Epithelial cell of proximal tubule (primary cell): ENCODE results near the gene ATG16L2. TPM values are rescaled to one million over a fixed set of nuclear protein-coding genes. Genes with fewer than 3 reads are reported as not detected.
A peak's percentile ranks its signal among the peaks of the same experiment; 100 is the strongest.

Source experiments
- DNase-seq: peaks from one replicate; pipeline ENCODE4 v3.0.0-alpha.2; 2011; ENCODE audit warnings: low read depth
- H3K4me3 ChIP-seq: 2 replicates; pipeline ENCODE4 v1.5.1; 2011; ENCODE audit warnings: low read depth, mild to moderate bottlenecking, low read length
- total RNA-seq: library from RNA; depleted of rRNA; stranded (reverse); fragments of >200 nt; gene quantifications from 2 replicates; pipeline ENCODE4 v1.2.3, GENCODE V29; 2015
- TF ChIP-seq, protein P1 (sequence below): conservative IDR thresholded peaks from 2 replicates; pipeline ENCODE4 v1.5.1; 2012; ENCODE audit warnings: low read depth, mild to moderate bottlenecking, low read length

The ATG16L2 gene
- total RNA-seq, 1 donor from 2014 or later: 40.1 TPM

DNA sequence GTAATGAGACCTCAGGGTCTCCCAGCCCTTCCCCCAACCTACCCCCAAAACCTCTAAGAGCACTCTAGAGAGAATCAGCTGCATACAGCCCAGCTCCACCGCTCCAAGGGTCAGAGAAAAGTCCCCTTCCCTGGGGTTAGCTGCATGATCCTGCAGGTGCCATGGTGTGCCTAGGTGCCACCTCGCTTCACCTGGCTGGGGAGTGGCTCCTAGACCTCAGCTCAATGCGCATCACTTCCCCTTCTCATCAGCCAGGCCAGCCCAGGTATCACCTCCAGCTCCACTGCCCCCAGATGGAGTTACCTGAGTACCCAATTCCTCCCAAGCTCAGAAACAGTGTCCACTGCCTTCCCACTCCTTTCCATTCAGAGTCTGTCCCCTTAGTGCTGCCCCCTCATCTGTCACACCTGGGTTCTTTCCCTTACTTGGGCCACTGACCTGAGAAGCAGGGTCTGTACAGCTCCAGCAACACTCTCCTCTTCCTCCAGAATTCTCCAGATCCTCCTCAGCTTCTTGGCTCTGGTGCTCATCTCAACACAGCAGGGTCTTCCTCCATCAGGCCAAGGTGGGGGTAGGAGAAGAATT, 21.7 kb upstream of the ATG16L2 start:
- TF ChIP-seq, protein P1, sequence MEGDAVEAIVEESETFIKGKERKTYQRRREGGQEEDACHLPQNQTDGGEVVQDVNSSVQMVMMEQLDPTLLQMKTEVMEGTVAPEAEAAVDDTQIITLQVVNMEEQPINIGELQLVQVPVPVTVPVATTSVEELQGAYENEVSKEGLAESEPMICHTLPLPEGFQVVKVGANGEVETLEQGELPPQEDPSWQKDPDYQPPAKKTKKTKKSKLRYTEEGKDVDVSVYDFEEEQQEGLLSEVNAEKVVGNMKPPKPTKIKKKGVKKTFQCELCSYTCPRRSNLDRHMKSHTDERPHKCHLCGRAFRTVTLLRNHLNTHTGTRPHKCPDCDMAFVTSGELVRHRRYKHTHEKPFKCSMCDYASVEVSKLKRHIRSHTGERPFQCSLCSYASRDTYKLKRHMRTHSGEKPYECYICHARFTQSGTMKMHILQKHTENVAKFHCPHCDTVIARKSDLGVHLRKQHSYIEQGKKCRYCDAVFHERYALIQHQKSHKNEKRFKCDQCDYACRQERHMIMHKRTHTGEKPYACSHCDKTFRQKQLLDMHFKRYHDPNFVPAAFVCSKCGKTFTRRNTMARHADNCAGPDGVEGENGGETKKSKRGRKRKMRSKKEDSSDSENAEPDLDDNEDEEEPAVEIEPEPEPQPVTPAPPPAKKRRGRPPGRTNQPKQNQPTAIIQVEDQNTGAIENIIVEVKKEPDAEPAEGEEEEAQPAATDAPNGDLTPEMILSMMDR: no peak
- no peak overlapping the region for H3K4me3 ChIP-seq
- no peak for DNase-seq

DNA sequence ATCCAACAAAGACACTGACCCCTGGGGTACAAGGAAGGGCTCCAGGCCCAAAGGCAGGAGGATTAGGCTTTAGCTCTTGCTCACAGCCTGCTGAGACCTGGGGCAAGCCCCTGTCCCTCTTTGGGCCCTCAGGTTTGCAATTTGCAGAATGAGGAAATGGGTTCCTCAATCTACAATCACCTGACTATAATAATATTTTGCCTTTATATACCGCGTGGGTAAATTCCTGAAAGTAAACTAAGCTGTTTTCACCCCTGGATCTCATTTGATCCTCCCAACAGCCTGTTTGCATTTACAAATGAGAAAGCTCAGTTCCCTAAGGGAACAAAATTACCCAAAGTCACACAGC, 21.2 kb upstream of the ATG16L2 start:
- TF ChIP-seq, protein P1: no peak
- peak overlapping the region; percentile 87 for H3K4me3 ChIP-seq
- DNase-seq: no peak

DNA sequence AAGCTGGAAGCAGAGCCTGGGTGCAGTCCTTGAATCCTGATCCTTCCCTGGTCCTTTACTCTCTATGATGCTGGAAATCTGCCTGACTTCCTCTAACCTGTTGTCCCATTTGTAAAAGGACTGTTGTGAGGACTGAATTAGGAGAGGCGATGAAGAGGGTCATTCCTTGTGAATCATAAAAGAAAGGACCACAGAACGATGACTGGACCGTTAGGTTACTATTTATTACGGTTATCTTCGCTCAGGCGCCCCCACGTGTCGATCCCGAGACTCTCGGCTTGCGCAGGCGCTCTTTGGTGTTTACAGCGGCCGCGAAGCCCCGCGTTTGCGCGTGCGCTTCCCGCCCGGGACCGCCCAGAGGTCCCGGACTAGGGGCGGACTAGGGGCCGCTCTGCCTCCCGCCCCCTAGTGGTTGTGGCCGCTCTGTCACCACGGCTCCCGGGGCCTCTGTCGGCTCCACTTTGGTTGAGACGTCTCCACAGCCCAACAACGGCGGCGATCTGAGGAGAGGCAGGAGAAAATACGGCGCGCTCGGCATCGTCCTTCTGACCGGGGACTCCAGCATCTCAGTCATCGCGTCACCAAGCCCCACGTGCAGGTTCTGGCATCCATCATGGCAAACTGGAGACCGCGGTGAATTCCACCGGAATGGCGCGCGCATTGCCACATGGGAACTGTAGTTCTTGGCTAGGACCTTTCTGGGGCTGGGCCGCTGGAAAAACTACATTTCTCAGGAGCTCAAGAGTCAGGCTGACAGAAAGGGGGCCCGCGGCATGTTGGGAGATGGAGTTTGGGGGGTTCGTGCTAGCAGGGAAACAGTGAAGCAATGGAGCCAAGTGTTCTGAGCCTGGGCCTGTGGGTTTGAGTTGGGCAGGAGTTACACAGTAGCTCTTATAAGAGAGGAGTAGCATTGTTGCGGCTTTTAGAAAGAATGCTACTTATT, 20.5 kb upstream of the ATG16L2 start, which contains the start of gene STARD10:
Gene STARD10 (minus strand): TSS at position 623 of the 943 bp plus-strand sequence. CDS start 12,866 bp downstream, outside the sequence.
- DNase-seq: no peak
- peak within 1 kb of the TSS; percentile 87 for H3K4me3 ChIP-seq
- TF ChIP-seq, protein P1: peak; percentile 94

DNA sequence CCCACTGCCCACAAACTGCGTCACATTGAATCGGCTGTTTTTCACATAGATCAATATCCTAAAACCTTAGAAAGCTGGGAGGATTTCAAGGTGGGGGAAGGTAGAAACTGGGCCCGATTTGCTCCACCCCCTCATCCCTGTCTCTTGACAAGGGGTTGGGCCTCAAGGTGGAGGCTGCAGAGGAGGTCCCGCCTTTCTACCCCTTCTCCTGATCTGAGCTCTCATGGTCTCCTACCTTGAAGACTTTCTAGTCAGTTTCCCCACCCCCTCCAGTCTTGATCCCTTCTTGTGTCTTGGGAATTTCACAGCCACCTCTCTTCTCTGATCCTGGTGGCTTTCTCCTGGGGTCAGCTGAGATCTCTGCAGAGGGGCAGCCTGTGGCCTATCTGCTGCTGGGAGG, 15.8 kb upstream of the ATG16L2 start:
- TF ChIP-seq, protein P1: no peak
- no peak for DNase-seq
- no peak overlapping the region for H3K4me3 ChIP-seq

DNA sequence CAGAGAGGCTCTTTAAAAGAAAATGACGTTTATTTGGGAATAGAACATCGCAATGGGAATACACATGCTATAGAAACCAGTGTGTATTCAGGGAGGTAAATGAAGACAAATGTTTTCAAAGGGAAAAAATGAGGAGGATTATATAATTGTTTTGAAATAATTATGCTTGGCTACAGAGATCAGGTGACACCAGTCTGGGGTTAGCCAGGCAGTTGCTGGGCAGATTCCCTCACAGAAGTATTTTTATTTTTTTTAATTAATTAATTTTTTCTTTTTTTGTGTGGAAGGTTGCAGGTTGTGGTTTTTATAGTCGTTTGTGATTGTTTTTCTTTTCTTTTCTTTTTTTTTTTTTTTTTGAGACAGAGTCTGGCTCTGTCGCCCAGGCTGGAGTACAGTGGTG, 14.8 kb upstream of the ATG16L2 start:
- TF ChIP-seq, protein P1: no peak
- no peak for DNase-seq
- H3K4me3 ChIP-seq: no peak overlapping the region

DNA sequence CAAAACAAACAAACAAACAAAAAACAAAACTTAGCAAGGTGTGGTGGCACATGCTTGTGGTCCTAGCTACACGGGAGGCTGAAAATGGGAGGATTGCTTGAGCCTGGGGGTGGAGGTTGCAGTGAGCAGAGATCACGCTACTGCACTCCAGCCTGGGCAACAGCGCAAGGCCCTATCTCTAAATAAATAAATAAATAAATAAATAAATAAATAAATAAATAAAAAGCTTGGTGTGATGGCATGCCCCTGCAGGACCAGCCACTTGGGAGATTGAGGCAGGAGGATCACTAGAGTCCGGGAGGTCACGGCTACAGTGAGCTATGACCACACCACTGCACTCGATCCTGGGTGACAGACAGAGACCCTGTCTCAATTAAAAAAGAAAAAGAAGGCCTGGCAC, 11.4 kb upstream of the ATG16L2 start:
- H3K4me3 ChIP-seq: no peak overlapping the region
- TF ChIP-seq, protein P1: no peak
- DNase-seq: no peak
